ENCODE results near the gene HLA-A. TPM values are rescaled to one million over a fixed set of nuclear protein-coding genes. Genes with fewer than 3 reads are reported as not detected.

HLA-A gene
- total RNA-seq, 1 experiment from 2014 or later: 251 TPM

DNA sequence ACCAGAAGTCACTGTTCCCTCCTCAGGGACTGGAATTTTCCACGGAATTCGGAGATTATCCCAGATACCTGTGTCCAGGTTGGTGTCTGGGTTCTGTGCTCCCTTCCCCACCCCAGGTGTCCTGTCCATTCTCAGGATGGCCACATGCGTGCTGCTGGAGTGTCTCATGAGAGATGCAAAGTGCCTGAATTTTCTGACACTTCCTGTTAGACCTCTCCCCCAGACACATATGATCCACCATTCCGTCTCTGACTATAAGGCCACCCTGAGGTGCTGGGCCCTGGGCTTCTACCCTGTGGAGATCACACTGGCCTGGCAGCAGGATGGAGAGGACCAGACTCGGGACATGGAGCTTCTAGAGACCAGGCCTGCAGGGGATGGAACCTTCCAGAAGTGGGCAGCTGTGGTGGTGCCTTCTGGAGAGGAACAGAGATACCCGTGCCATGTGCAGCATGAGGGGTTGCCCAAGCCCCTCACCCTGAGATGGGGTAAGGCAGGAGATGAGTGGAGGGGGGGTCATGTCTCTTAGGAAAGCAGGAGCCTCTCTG, 14.4 kb upstream of the HLA-A start:
- Histone ChIP-seq H4K20me1 (ENCODE audit: insufficient read depth) (no peaks in the 10 kb centered on the region), H3K36me3 (ENCODE audit: control insufficient read depth in 1 of 2, insufficient read depth in 2 of 2, low read length in 2 of 2) (no peaks in the 10 kb centered on the region), H2AFZ (ENCODE audit: low read depth, low read length, poor library complexity, severe bottlenecking) (no peak overlapping the region), H3K4me1 (ENCODE audit: control insufficient read depth in 1 of 2, insufficient read depth in 2 of 2, low read length in 2 of 2) (peaks cover 6 to 19% of the 10 kb centered on the region in 2 experiments), H3K27me3 (ENCODE audit: insufficient read depth, low read length) (no peaks in the 10 kb centered on the region), H3K27ac (ENCODE audit: low read depth, low read length) (no peak overlapping the region), H3K4me3 (replicated peaks in 1 of 2; ENCODE audit: low read depth in 1 of 2, low read length in 2 of 2) (no peak overlapping the region), H3K9me2 (ENCODE audit: insufficient read depth) (no peaks in the 10 kb centered on the region), H3K79me2 (ENCODE audit: insufficient read depth, low read length) (no peaks in the 10 kb centered on the region), H3K4me2 (ENCODE audit: low read length) (no peak overlapping the region), H3K9ac (ENCODE audit: low read length) (no peak overlapping the region), H3K9me3 (ENCODE audit: control insufficient read depth in 1 of 2, insufficient read depth in 1 of 2, low read depth in 1 of 2, low read length in 2 of 2) (no peaks in the 10 kb centered on the region)
- DNase-seq (ENCODE audit: low read depth, low spot score): no peak
- ATAC-seq: no peak
- RAD21 ChIA-PET (ENCODE audit: low non-redundant PET in 1 of 2, low total read pairs in 2 of 2, uncharacterized antibody in 2 of 2, unreplicated experiment in 2 of 2): no interaction called here
- intact Hi-C loops (cut with micrococcal nuclease): no loop called here
- no peak for TF ChIP-seq ZBTB33 (IDR thresholded peaks at IDR 0.05; ENCODE audit: extremely low read depth, insufficient replicate concordance, low read length)
- no peak for TF ChIP-seq SP1 (IDR thresholded peaks at IDR 0.05; ENCODE audit: low read depth)
- no peak for TF ChIP-seq EZH2phosphoT487 (IDR thresholded peaks at IDR 0.05; ENCODE audit: borderline replicate concordance)
- TF ChIP-seq YY1 (IDR thresholded peaks at IDR 0.05; ENCODE audit: extremely low read depth, insufficient replicate concordance, low read depth, low read length): no peak
- TF ChIP-seq, protein P1, sequence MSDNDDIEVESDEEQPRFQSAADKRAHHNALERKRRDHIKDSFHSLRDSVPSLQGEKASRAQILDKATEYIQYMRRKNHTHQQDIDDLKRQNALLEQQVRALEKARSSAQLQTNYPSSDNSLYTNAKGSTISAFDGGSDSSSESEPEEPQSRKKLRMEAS (IDR thresholded peaks at IDR 0.05): no peak
- no peak for TF ChIP-seq RAD21 (IDR thresholded peaks at IDR 0.05; ENCODE audit: low read depth)
- TF ChIP-seq CEBPB (IDR thresholded peaks at IDR 0.05; ENCODE audit: low read depth): no peak
- TF ChIP-seq SIN3A (IDR thresholded peaks at IDR 0.05; ENCODE audit: low read depth): no peak
- no peak for TF ChIP-seq POLR2AphosphoS5 (IDR thresholded peaks at IDR 0.05; ENCODE audit: low read depth, low read length)
- TF ChIP-seq REST (IDR thresholded peaks at IDR 0.05; ENCODE audit: low read depth): no peak
- TF ChIP-seq JUND (IDR thresholded peaks at IDR 0.05): no peak
- TF ChIP-seq, protein P2, sequence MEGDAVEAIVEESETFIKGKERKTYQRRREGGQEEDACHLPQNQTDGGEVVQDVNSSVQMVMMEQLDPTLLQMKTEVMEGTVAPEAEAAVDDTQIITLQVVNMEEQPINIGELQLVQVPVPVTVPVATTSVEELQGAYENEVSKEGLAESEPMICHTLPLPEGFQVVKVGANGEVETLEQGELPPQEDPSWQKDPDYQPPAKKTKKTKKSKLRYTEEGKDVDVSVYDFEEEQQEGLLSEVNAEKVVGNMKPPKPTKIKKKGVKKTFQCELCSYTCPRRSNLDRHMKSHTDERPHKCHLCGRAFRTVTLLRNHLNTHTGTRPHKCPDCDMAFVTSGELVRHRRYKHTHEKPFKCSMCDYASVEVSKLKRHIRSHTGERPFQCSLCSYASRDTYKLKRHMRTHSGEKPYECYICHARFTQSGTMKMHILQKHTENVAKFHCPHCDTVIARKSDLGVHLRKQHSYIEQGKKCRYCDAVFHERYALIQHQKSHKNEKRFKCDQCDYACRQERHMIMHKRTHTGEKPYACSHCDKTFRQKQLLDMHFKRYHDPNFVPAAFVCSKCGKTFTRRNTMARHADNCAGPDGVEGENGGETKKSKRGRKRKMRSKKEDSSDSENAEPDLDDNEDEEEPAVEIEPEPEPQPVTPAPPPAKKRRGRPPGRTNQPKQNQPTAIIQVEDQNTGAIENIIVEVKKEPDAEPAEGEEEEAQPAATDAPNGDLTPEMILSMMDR (IDR thresholded peaks at IDR 0.05 in 2 of 3, conservative IDR thresholded peaks at IDR 0.05 in 1 of 3; ENCODE audit: borderline replicate concordance in 1 of 3, insufficient read depth in 1 of 3, low read depth in 2 of 3, low read length in 2 of 3): no peak
- no peak for TF ChIP-seq CBX3 (IDR thresholded peaks at IDR 0.05; ENCODE audit: low read depth)
- TF ChIP-seq, protein P3, sequence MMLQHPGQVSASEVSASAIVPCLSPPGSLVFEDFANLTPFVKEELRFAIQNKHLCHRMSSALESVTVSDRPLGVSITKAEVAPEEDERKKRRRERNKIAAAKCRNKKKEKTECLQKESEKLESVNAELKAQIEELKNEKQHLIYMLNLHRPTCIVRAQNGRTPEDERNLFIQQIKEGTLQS (IDR thresholded peaks at IDR 0.05): no peak
- no peak for TF ChIP-seq ZFX (IDR thresholded peaks at IDR 0.05)
- TF ChIP-seq EZH2 (IDR thresholded peaks at IDR 0.05): no peak
- TF ChIP-seq SRF (IDR thresholded peaks at IDR 0.05; ENCODE audit: low read depth): no peak
- TF ChIP-seq ELF1 (IDR thresholded peaks at IDR 0.05; ENCODE audit: borderline replicate concordance, low read depth): no peak
- CTCF ChIA-PET: no interaction called here
- BruUV-seq (replicated peaks): no TSS peak
- POLR2A ChIA-PET: no interaction called here

Data from HCT116 (cell line).